Measurements from ENCODE around the gene CUL4A.

CUL4A gene

GRCh38 chr13:113208421-113209335 is 735 bp upstream of the CUL4A start, which contains the start of gene PCID2:
Gene PCID2 (minus strand): TSS chr13:113208669. CDS start chr13:113208634, 35 bp downstream.
- peak; percentile 61 for DNase-seq (ENCODE audit: low read depth)

DNA sequence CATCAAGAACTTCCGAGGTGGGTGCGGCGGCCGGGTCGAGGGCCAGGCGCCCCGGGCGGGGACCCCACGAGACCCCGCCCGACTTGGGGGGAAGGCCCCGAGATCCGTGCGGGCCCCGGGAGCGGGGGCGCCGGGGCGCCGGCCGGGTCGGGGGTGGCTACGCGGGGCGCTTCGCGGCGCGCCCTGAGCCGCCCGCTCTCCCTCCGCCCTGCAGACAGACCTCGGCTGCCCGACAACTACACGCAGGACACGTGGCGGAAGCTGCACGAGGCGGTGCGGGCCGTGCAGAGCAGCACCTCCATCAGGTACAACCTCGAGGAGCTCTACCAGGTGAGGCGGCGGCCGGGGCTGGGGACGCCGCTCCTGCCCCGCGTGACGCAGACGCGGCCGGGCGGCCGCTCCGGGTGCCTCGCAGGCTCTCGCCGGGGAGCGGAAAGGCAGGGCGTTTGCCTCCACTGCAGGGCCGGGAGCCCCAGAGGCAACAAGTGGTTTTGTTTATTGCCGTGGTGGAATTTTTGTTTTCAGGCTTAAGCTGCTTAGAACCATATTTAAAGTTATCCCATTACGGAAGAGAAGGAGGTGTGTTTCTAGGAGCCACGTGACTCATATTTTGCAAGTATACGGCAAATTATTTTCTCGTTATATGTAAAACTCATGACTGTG is 477 bp downstream of the CUL4A start:
- peak; percentile 11 for DNase-seq (ENCODE audit: low read depth)

DNA sequence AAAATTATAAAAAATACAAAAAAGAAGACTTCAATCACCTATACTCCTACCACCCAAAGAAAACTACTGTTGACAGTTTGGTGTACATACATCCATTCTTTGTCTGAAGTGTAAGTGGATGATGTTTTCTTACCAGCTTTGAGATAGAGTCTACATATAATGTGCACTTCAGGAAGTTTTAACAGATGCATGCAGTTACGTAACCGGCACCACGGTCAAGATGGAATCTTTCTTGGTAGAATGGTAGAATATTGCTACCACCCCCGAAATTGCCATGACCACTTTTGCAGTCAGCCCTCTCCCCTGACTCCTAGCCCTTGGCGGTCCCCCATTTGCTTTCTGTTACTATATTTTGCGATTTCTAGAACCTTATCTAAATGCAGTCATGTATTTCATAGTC is 1.4 kb downstream of the CUL4A start:
- no peak for DNase-seq (ENCODE audit: low read depth)

DNA sequence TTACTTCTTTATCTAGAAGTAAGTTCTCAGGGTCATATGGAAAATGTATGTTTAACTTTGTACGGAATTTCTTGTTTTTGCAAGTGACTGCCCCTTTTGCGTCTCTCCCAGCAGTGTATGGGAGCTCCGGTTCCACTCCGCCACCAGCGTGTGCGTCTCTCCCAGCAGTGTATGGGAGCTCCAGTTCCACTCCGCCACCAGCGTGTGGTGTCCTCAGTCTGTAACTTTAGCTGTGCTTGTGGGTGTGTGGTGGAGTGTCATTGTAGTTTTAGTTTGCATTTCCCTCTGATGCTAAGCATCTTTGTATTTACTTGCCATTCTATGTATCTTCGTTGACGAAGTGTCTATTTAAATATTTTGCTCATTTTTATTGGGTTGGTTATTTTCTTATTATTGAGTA is 2.4 kb downstream of the CUL4A start:
- DNase-seq (ENCODE audit: low read depth): peak; percentile 20

- no peak for DNase-seq (ENCODE audit: low read depth)
These were observed 7.0 kb downstream of the CUL4A start for GRCh38 chr13:113216254-113217048.

- no peak for DNase-seq (ENCODE audit: low read depth)
These were observed 9.2 kb downstream of the CUL4A start for GRCh38 chr13:113218586-113218985.

DNA sequence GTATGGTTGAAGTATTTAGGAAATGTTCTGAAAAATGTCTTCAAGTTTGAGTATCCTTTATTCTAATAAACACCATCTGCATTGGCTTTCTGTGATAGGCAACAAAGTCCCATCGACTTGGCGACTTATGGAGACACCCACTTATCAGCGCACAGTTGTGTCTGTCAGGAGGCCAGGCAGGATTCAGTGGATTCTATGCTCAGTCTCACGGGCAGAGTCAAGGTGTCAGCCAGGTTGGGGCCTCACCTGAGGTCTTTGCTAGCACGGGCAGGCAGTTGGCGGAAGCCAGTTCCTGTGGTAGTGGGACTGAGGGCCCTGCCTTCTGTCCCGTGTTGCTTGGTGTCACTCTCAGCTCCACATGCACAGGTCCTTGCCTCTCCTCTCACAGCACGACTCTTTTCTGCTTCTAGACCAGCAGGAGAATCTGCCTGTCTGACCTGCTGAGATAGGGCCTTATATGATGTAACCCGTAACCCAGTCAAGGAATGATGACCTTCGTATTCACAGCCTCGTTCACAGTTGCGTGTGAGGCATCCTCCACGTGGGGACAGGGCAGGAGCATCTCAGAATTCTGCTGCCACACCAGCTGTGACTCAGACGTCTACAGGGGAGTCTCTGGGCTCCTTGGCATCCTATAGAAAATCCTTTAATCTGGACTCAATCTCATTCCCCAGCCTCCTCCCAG is 10.0 kb downstream of the CUL4A start:
- no peak for DNase-seq (ENCODE audit: low read depth)

GRCh38 chr13:113220141-113220598 is 10.8 kb downstream of the CUL4A start:
- DNase-seq (ENCODE audit: low read depth): no peak

DNA sequence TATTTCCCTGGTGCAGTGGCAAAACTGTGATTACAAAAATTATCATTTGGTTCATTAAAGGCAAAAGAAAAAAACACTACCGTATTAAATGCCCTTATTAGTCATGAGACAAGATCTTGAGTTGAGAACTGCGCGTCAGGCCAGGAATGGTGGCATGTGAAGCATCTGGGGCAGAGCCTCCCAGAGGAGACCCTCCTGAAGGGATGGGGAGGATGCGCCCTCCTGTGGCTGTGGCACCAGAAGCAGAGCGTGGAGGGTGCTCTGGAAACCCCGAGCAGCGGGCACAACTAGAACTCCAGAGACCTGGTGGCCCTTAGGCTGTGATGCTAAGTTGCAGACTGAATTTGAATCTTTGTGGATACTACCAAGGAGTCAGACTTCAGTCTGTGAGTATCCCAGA is 11.5 kb downstream of the CUL4A start:
- DNase-seq (ENCODE audit: low read depth): no peak

GRCh38 chr13:113223070-113223469 is 13.7 kb downstream of the CUL4A start:
- DNase-seq (ENCODE audit: low read depth): no peak

GRCh38 chr13:113224486-113224885 is 15.1 kb downstream of the CUL4A start:
- no peak for DNase-seq (ENCODE audit: low read depth)

DNA sequence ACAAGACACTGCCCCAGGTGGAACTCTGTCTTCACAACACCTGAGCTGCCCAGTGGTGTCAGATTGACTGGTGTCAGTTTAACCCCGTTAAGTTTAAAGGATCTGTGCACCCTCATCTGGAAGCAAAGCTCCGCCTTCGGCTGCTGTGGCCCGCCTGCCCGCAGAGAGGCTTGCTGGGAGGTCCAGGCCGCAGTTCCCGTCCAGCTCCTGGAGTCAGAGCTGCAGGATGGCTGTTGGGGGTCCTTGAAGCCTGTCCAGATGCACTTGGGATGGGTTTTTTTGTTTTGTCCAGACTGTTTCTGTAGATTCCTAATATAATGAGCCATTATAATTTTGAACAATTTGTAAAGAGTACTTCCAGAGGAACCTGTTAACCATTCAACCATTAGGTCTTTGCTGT is 16.1 kb downstream of the CUL4A start:
- DNase-seq (ENCODE audit: low read depth): no peak

GRCh38 chr13:113226873-113227450 is 17.5 kb downstream of the CUL4A start:
- DNase-seq (ENCODE audit: low read depth): no peak

GRCh38 chr13:113229161-113229560 is 19.7 kb downstream of the CUL4A start:
- DNase-seq (ENCODE audit: low read depth): no peak

- no peak for DNase-seq (ENCODE audit: low read depth)
These were observed 20.4 kb downstream of the CUL4A start for GRCh38 chr13:113229791-113230190.

- DNase-seq (ENCODE audit: low read depth): no peak
These were observed 22.1 kb downstream of the CUL4A start for GRCh38 chr13:113231306-113232207.

DNA sequence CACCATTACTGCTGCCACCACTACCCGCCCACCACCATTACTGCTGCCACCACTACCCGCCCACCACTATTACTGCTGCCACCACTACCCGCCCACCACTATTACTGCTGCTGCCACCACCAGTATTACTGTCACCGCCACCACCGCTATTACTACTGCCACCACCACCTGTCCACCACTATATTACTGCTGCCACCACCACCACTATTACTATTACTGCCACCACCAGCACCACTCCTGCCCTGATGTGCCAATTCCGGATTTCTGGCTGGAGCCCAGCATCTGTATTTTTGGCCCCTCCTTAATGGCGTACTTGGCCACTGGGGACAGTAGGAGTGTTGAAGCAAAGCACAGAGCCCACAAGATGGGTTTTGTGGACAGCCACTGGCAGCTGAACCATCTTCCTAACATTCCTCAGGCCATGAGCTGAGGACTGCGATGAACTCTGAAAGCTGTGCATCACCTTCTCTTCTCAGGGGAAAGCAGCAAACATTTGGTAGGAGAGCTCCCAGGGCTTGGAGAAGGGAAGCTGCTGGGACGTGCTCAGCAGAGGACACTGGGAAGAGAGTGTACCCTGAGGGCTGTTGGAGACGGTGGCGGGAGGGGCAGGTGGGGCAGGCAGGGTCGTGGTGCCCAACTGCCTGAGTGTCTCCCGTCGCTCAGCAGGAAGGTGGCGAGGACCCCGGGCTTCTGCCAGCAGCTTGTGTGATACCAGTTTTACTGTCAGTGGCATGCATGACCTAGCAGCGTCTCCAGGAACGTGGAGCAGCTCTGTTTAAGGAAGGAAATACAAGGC is 23.0 kb downstream of the CUL4A start:
- DNase-seq (ENCODE audit: low read depth): no peak

- DNase-seq (ENCODE audit: low read depth): no peak
These were observed 23.7 kb downstream of the CUL4A start for GRCh38 chr13:113233101-113233500.

GRCh38 chr13:113238536-113238935 is 29.1 kb downstream of the CUL4A start:
- no peak for DNase-seq (ENCODE audit: low read depth)
